Esophagus mucosa (tissue), 1 donor: ENCODE results near the gene MTFR1L. TPM values are rescaled to one million over a fixed set of nuclear protein-coding genes. Genes with fewer than 3 reads are reported as not detected.

Source experiments
- ATAC-seq: fragments of 200-7000 bp; cut with Tn5 transposase; one replicate; pipeline ENCODE4 v1.9.1; 2020
- total RNA-seq: library from RNA; stranded (reverse); gene quantifications from one replicate; pipeline ENCODE4 v1.2.4, GENCODE V29; 2023
- donor health status: DM: yes; HTN: yes; CAD: no.

MTFR1L gene
- total RNA-seq, 1 donor from 2014 or later = 20.6 TPM

GRCh38 chr1:25808481-25809244 lies 11.1 kb upstream of the MTFR1L start:
- ATAC-seq = no peak

GRCh38 chr1:25809283-25809926 lies 10.3 kb upstream of the MTFR1L start:
- ATAC-seq = peak; percentile 54

GRCh38 chr1:25809929-25810328 lies 9.8 kb upstream of the MTFR1L start:
- ATAC-seq = no peak

GRCh38 chr1:25810341-25811299 lies 9.1 kb upstream of the MTFR1L start:
- peak; percentile 36 for ATAC-seq

- ATAC-seq = no peak
Measured at GRCh38 chr1:25811384-25812082, 8.2 kb upstream of the MTFR1L start.

GRCh38 chr1:25813071-25813733 lies 6.6 kb upstream of the MTFR1L start:
- no peak for ATAC-seq

GRCh38 chr1:25813734-25814471 lies 5.9 kb upstream of the MTFR1L start:
- ATAC-seq = no peak

- no peak for ATAC-seq
Measured at GRCh38 chr1:25814549-25815087, 5.1 kb upstream of the MTFR1L start.

- ATAC-seq = no peak
Measured at GRCh38 chr1:25815208-25816111, 4.3 kb upstream of the MTFR1L start.

GRCh38 chr1:25816112-25816718 lies 3.5 kb upstream of the MTFR1L start:
- ATAC-seq = no peak

GRCh38 chr1:25817840-25818501 lies 1.8 kb upstream of the MTFR1L start:
- no peak for ATAC-seq

- ATAC-seq = no peak
Measured at GRCh38 chr1:25818569-25818968, 1.2 kb upstream of the MTFR1L start.

GRCh38 chr1:25820247-25821111 lies 725 bp downstream of the MTFR1L start:
- ATAC-seq = peak; percentile 53

GRCh38 chr1:25821112-25821476 lies 1.3 kb downstream of the MTFR1L start:
- no peak for ATAC-seq

- no peak for ATAC-seq
Measured at GRCh38 chr1:25821630-25822091, 1.9 kb downstream of the MTFR1L start.

GRCh38 chr1:25825605-25826004 lies 5.9 kb downstream of the MTFR1L start:
- ATAC-seq = no peak

- ATAC-seq = no peak
Measured at GRCh38 chr1:25826571-25826970, 6.8 kb downstream of the MTFR1L start.

GRCh38 chr1:25828491-25828890 lies 8.7 kb downstream of the MTFR1L start:
- no peak for ATAC-seq
